Endodermal cell (in vitro differentiated cells): ENCODE measurements around the gene IFI27L1. TPM values are rescaled to one million over a fixed set of nuclear protein-coding genes. Genes with fewer than 3 reads are reported as not detected.
A peak's percentile ranks its signal among the peaks of the same experiment; 100 is the strongest.

ENCODE experiments used
- DNase-seq: peaks from one replicate; pipeline ENCODE4 v3.0.0-alpha.2; 2017
- H3K27ac ChIP-seq: 2 replicates; pipeline ENCODE4 v1.5.1; 2013; ENCODE audit warnings: mild to moderate bottlenecking, low read depth, low read length, moderate library complexity
- H3K27me3 ChIP-seq: 2 replicates; pipeline ENCODE4 v1.6.1; 2013; ENCODE audit warnings: mild to moderate bottlenecking, low read length, moderate library complexity; ENCODE audit not compliant: insufficient read depth, control insufficient read depth, poor library complexity, severe bottlenecking
- H3K36me3 ChIP-seq: 2 replicates; pipeline ENCODE4 v1.7.0; 2013; ENCODE audit warnings: mild to moderate bottlenecking, low read length, moderate library complexity; ENCODE audit not compliant: control insufficient read depth, insufficient read depth
- H3K4me1 ChIP-seq: one replicate; pipeline ENCODE4 v1.7.0; 2013; ENCODE audit warnings: low read length; ENCODE audit not compliant: control insufficient read depth, insufficient read depth
- H3K4me3 ChIP-seq: 2 replicates; pipeline ENCODE4 v1.5.1; 2013; ENCODE audit warnings: mild to moderate bottlenecking, low read length, moderate library complexity
- H3K9ac ChIP-seq: 2 replicates; pipeline ENCODE4 v1.6.1; 2013; ENCODE audit warnings: mild to moderate bottlenecking, low read length, moderate library complexity; ENCODE audit not compliant: poor library complexity, severe bottlenecking; ENCODE audit errors: extremely low read depth
- H3K9me3 ChIP-seq: 2 replicates; pipeline ENCODE4 v1.6.1; 2013; ENCODE audit warnings: mild to moderate bottlenecking, low read length, moderate library complexity; ENCODE audit not compliant: control insufficient read depth
- H3K27ac Mint-ChIP-seq: 2 replicates; pipeline ENCODE4 v1.8.0; 2020; ENCODE audit warnings: mixed read lengths
- H3K27me3 Mint-ChIP-seq: 2 replicates; pipeline ENCODE4 v1.8.0; 2021; ENCODE audit warnings: mild to moderate bottlenecking, mixed read lengths; ENCODE audit not compliant: insufficient read depth
- H3K36me3 Mint-ChIP-seq: 2 replicates; pipeline ENCODE4 v1.8.0; 2020; ENCODE audit warnings: low read depth, mixed read lengths
- H3K4me1 Mint-ChIP-seq: 2 replicates; pipeline ENCODE4 v1.8.0; 2020; ENCODE audit warnings: mixed read lengths
- H3K4me3 Mint-ChIP-seq: 2 replicates; pipeline ENCODE4 v1.8.0; 2020; ENCODE audit warnings: mild to moderate bottlenecking, moderate library complexity, mixed read lengths
- H3K9me3 Mint-ChIP-seq: 2 replicates; pipeline ENCODE4 v1.8.0; 2020; ENCODE audit warnings: mild to moderate bottlenecking, mixed read lengths
- WGBS, 2 experiments: methylation state at CpG; one replicate each; pipeline versions ENCODE4 v1.1.5 to v1.1.7; 2013; ENCODE audit warnings: missing lambda C conversion rate in 2 of 2, mixed read lengths in 1 of 2; ENCODE audit not compliant: insufficient coverage in 1 of 2, insufficient read length in 1 of 2; 5-methylcytosine and 5-hydroxymethylcytosine counted together
- total RNA-seq, 2 donors: library from RNA; stranded (reverse); fragmentation: NEBNext Ultra II Directional in 1 of 2; extraction: Animal tissue kit (Norgen Biotek cat#: 25700) in 1 of 2; gene quantifications; 2 replicates in 1 of 2; 3 replicates in 1 of 2; pipeline ENCODE4 v1.2.1, GENCODE V29; 2021
- TF ChIP-seq, protein P1 (sequence below): fragments of 200-600 bp; sonication (generic); conservative IDR thresholded peaks from 2 replicates; pipeline ENCODE4 v1.5.0; 2021; ENCODE audit warnings: antibody characterized with exemption, mild to moderate bottlenecking

The IFI27L1 gene
- total RNA-seq, 2 donors from 2014 or later = 40.0 to 47.2 TPM

- H3K36me3 Mint-ChIP-seq = no peaks in the 10 kb centered on the region
- WGBS, 2 experiments = 51 to 69% methylated on average over 3 to 5 of the region's 5 CpGs
- peaks cover 4% of the 10 kb centered on the region for H3K4me1 Mint-ChIP-seq
- Histone ChIP-seq H3K4me1 (peaks cover 4% of the 10 kb centered on the region), H3K36me3 (no peaks in the 10 kb centered on the region), H3K27ac (no peak overlapping the region), H3K27me3 (no peaks in the 10 kb centered on the region), H3K9ac (no peak overlapping the region), H3K4me3 (no peak overlapping the region), H3K9me3 (peaks cover 15% of the 10 kb centered on the region)
- H3K4me3 Mint-ChIP-seq = no peak overlapping the region
- peak; percentile 53 for DNase-seq
- no peaks in the 10 kb centered on the region for H3K27me3 Mint-ChIP-seq
- TF ChIP-seq, protein P1, sequence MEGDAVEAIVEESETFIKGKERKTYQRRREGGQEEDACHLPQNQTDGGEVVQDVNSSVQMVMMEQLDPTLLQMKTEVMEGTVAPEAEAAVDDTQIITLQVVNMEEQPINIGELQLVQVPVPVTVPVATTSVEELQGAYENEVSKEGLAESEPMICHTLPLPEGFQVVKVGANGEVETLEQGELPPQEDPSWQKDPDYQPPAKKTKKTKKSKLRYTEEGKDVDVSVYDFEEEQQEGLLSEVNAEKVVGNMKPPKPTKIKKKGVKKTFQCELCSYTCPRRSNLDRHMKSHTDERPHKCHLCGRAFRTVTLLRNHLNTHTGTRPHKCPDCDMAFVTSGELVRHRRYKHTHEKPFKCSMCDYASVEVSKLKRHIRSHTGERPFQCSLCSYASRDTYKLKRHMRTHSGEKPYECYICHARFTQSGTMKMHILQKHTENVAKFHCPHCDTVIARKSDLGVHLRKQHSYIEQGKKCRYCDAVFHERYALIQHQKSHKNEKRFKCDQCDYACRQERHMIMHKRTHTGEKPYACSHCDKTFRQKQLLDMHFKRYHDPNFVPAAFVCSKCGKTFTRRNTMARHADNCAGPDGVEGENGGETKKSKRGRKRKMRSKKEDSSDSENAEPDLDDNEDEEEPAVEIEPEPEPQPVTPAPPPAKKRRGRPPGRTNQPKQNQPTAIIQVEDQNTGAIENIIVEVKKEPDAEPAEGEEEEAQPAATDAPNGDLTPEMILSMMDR = no peak
- no peak overlapping the region for H3K27ac Mint-ChIP-seq
- H3K9me3 Mint-ChIP-seq = peaks cover 15% of the 10 kb centered on the region
These were observed 57.9 kb downstream of the IFI27L1 start for GRCh38 chr14:94139006-94139405.

DNA sequence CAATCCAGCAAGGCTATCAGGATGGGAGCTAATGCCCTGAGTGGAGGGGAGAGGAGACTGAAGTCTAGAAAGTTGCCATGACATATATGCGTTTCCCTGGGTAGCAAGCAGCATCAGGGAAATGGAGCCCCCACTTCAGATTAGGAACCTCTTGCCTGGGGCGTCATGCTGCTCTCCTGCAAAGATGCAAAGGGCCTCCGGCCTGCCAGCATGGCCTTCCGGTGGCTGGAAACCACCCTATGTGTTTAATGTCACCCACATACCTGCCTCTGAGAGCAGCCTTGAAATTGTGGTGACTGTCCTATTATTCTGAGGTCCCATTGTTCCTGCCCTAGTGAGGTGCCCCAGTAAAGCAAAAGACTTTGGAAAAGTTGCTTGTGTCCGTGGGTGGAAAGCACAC lies 58.3 kb downstream of the IFI27L1 start:
- Histone ChIP-seq H3K27me3 (no peaks in the 10 kb centered on the region), H3K9me3 (peaks cover 15% of the 10 kb centered on the region), H3K9ac (no peak overlapping the region), H3K36me3 (no peaks in the 10 kb centered on the region), H3K4me1 (peaks cover 4% of the 10 kb centered on the region), H3K27ac (no peak overlapping the region), H3K4me3 (no peak overlapping the region)
- peaks cover 15% of the 10 kb centered on the region for H3K9me3 Mint-ChIP-seq
- TF ChIP-seq, protein P1 = no peak
- peaks cover 5% of the 10 kb centered on the region for H3K4me1 Mint-ChIP-seq
- 86 to 89% methylated on average over 4 to 5 of the region's 5 CpGs for WGBS, 2 experiments
- no peak overlapping the region for H3K27ac Mint-ChIP-seq
- DNase-seq = no peak
- no peak overlapping the region for H3K4me3 Mint-ChIP-seq
- no peaks in the 10 kb centered on the region for H3K36me3 Mint-ChIP-seq
- no peaks in the 10 kb centered on the region for H3K27me3 Mint-ChIP-seq

- no peak for DNase-seq
- no peak overlapping the region for H3K27ac ChIP-seq
- no peaks in the 10 kb centered on the region for H3K9me3 Mint-ChIP-seq
- H3K4me3 ChIP-seq = no peak overlapping the region
- H3K36me3 ChIP-seq = no peaks in the 10 kb centered on the region
- H3K27me3 ChIP-seq = no peaks in the 10 kb centered on the region
- H3K9me3 ChIP-seq = no peaks in the 10 kb centered on the region
- peaks cover under 1% of the 10 kb centered on the region for H3K27me3 Mint-ChIP-seq
- no peaks in the 10 kb centered on the region for H3K36me3 Mint-ChIP-seq
- WGBS, 2 experiments = 79% methylated on average over 3 of the region's 3 CpGs; no CpG with 5 or more reads in 1 of the 2 experiments
- H3K4me1 Mint-ChIP-seq = peaks cover 9% of the 10 kb centered on the region
- no peak overlapping the region for H3K27ac Mint-ChIP-seq
- H3K4me3 Mint-ChIP-seq = no peak overlapping the region
- TF ChIP-seq, protein P1 = no peak
- H3K4me1 ChIP-seq = peaks cover 4% of the 10 kb centered on the region
- H3K9ac ChIP-seq = no peak overlapping the region
These were observed 61.1 kb downstream of the IFI27L1 start for GRCh38 chr14:94142247-94142646.
